GM12865 (cell line): Measurements from ENCODE around the gene JOSD2.
A peak's percentile ranks its signal among the peaks of the same experiment; 100 is the strongest.

Source experiments
- DNase-seq: peaks from one replicate; pipeline ENCODE4 v3.0.0; 2010; ENCODE audit warnings: low read depth
- H3K4me3 ChIP-seq: 2 replicates; pipeline ENCODE4 v1.5.1; 2011; ENCODE audit warnings: mild to moderate bottlenecking, low read depth, low read length, control low read depth
- CTCF ChIP-seq: IDR thresholded peaks from 2 replicates; pipeline ENCODE4 v1.5.1; 2011; ENCODE audit warnings: low read length, control low read depth, low read depth, inconsistent platforms; ENCODE audit not compliant: insufficient read depth; ENCODE audit errors: missing control alignments

JOSD2 gene

GRCh38 chr19:50514346-50515167, 3.6 kb upstream of the JOSD2 start:
- DNase-seq, result no peak
- no peak overlapping the region for H3K4me3 ChIP-seq
- no peak for TF ChIP-seq CTCF

GRCh38 chr19:50513746-50514345, 2.9 kb upstream of the JOSD2 start, which contains the start of gene ASPDH:
ASPDH (minus strand) TSS chr19:50513913; CDS start chr19:50513823, 90 bp downstream.
- TF ChIP-seq CTCF, result no peak
- no peak for DNase-seq
- no peak within 1 kb of the TSS for H3K4me3 ChIP-seq

GRCh38 chr19:50512999-50513745, 2.2 kb upstream of the JOSD2 start:
- no peak overlapping the region for H3K4me3 ChIP-seq
- DNase-seq, result no peak
- TF ChIP-seq CTCF, result no peak

GRCh38 chr19:50512112-50512998, 1.4 kb upstream of the JOSD2 start:
- no peak for TF ChIP-seq CTCF
- DNase-seq, result no peak
- H3K4me3 ChIP-seq, result peak overlapping the region; percentile 95

- DNase-seq, result no peak
- no peak for TF ChIP-seq CTCF
- peak overlapping the region; percentile 95 for H3K4me3 ChIP-seq
These were observed 307 bp downstream of the JOSD2 start for GRCh38 chr19:50510700-50511068.

- DNase-seq, result no peak
- H3K4me3 ChIP-seq, result peak overlapping the region; percentile 95
- TF ChIP-seq CTCF, result no peak
These were observed 795 bp downstream of the JOSD2 start for GRCh38 chr19:50510121-50510670.
